Transverse colon (tissue), 4 donors: Measurements from ENCODE around the gene ASAH2.

ENCODE experiments used
- CTCF ChIP-seq, 5 experiments: fragments of 200-600 bp in 3 of 5; fragments of 450-650 bp in 2 of 5; sonication (generic) in 3 of 5; IDR thresholded peaks; 1 replicate in 2 of 5; 2 replicates in 3 of 5; pipeline ENCODE4 v1.5.1; 2016 to 2017; ENCODE audit warnings: antibody characterized with exemption in 5 of 5, inconsistent platforms in 3 of 5, mild to moderate bottlenecking in 2 of 5, moderate library complexity in 1 of 5
- POLR2AphosphoS5 ChIP-seq, 3 donors: sonication (generic); formaldehyde crosslinking; IDR thresholded peaks; one replicate each; pipeline ENCODE4 v1.6.1; 2016; ENCODE audit warnings: antibody characterized with exemption in 3 of 3

- TF ChIP-seq POLR2AphosphoS5 (IDR thresholded peaks at IDR 0.05), result no peak
- no peak for TF ChIP-seq CTCF (IDR thresholded peaks at IDR 0.05)
These were observed 22.6 kb downstream of the ASAH2 start for GRCh38 chr10:50228672-50229071.
